ENCODE results near the gene ROR1. TPM values are rescaled to one million over a fixed set of nuclear protein-coding genes. Genes with fewer than 3 reads are reported as not detected.

Gene ROR1
- total and polyA plus RNA-seq, 2 donors (not counting 1 experiment from before 2014, with no cell fraction given), result 14.5 to 16.5 TPM

GRCh38 chr1:63772201-63772600 lies 1.6 kb upstream of the ROR1 start:
- no peak for DNase-seq (ENCODE audit: low read depth in 2 of 2)
- Histone ChIP-seq H3K27ac (ENCODE audit: insufficient read depth, low read length) (no peak overlapping the region), H3K36me3 (ENCODE audit: control insufficient read depth, insufficient read depth, low read length) (no peaks in the 10 kb centered on the region), H4K20me1 (ENCODE audit: control insufficient read depth, extremely low read depth, insufficient read depth, low read length) (no peaks in the 10 kb centered on the region), H3K4me2 (ENCODE audit: extremely low read depth, insufficient read depth, low read length) (no peak overlapping the region), H3K4me1 (ENCODE audit: control insufficient read depth, extremely low read depth, insufficient read depth, low read length) (peaks cover 2% of the 10 kb centered on the region), H3K4me3 (replicated peaks in 1 of 4; ENCODE audit: control extremely low read depth in 1 of 4, insufficient read depth in 1 of 4, low read depth in 3 of 4, low read length in 4 of 4) (no peak overlapping the region), H3K27me3 (ENCODE audit: control insufficient read depth, insufficient read depth, low read length) (no peaks in the 10 kb centered on the region), H3K79me2 (ENCODE audit: control insufficient read depth, insufficient read depth, low read length) (peaks cover 5% of the 10 kb centered on the region), H3K9me3 (ENCODE audit: control insufficient read depth, insufficient read depth, low read depth, low read length) (no peaks in the 10 kb centered on the region), H2AFZ (ENCODE audit: low read length) (no peak overlapping the region), H3K9ac (ENCODE audit: insufficient read depth, low read length) (no peak overlapping the region)
- no peak for TF ChIP-seq EZH2 (IDR thresholded peaks at IDR 0.05; ENCODE audit: low read length, missing control alignments)
- TF ChIP-seq, protein P1, sequence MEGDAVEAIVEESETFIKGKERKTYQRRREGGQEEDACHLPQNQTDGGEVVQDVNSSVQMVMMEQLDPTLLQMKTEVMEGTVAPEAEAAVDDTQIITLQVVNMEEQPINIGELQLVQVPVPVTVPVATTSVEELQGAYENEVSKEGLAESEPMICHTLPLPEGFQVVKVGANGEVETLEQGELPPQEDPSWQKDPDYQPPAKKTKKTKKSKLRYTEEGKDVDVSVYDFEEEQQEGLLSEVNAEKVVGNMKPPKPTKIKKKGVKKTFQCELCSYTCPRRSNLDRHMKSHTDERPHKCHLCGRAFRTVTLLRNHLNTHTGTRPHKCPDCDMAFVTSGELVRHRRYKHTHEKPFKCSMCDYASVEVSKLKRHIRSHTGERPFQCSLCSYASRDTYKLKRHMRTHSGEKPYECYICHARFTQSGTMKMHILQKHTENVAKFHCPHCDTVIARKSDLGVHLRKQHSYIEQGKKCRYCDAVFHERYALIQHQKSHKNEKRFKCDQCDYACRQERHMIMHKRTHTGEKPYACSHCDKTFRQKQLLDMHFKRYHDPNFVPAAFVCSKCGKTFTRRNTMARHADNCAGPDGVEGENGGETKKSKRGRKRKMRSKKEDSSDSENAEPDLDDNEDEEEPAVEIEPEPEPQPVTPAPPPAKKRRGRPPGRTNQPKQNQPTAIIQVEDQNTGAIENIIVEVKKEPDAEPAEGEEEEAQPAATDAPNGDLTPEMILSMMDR (conservative IDR thresholded peaks at IDR 0.05 in 1 of 2, IDR thresholded peaks at IDR 0.05 in 1 of 2; ENCODE audit: low read depth in 1 of 2, low read length in 2 of 2), result no peak

DNA sequence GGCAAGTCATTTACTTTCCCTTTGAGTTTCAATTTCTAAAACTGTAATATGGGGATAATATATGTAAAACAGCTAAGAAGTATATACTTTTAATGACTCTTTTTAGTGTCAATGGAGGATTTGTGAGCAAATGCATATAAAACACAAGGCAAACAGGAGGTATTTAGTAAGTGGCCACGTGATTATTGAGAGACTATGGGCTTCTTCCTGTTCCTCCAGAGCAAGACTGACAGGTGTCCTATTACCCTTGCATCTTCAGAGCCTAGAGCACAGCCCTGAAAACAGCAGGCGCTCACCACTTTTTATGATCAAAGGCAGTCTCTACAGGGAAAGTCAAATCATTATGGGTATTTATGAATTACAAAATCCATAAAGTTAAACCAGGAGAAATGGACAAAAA lies 941 bp upstream of the ROR1 start:
- Histone ChIP-seq H3K4me2 (ENCODE audit: extremely low read depth, insufficient read depth, low read length) (no peak overlapping the region), H3K79me2 (ENCODE audit: control insufficient read depth, insufficient read depth, low read length) (peaks cover 5% of the 10 kb centered on the region), H2AFZ (ENCODE audit: low read length) (no peak overlapping the region), H3K27me3 (ENCODE audit: control insufficient read depth, insufficient read depth, low read length) (no peaks in the 10 kb centered on the region), H3K27ac (ENCODE audit: insufficient read depth, low read length) (no peak overlapping the region), H3K36me3 (ENCODE audit: control insufficient read depth, insufficient read depth, low read length) (no peaks in the 10 kb centered on the region), H3K9ac (ENCODE audit: insufficient read depth, low read length) (no peak overlapping the region), H3K4me3 (replicated peaks in 1 of 4; ENCODE audit: control extremely low read depth in 1 of 4, insufficient read depth in 1 of 4, low read depth in 3 of 4, low read length in 4 of 4) (no peak overlapping the region), H3K9me3 (ENCODE audit: control insufficient read depth, insufficient read depth, low read depth, low read length) (no peaks in the 10 kb centered on the region), H3K4me1 (ENCODE audit: control insufficient read depth, extremely low read depth, insufficient read depth, low read length) (peaks cover 2% of the 10 kb centered on the region), H4K20me1 (ENCODE audit: control insufficient read depth, extremely low read depth, insufficient read depth, low read length) (no peaks in the 10 kb centered on the region)
- DNase-seq (ENCODE audit: low read depth in 2 of 2), result no peak
- no peak for TF ChIP-seq EZH2 (IDR thresholded peaks at IDR 0.05; ENCODE audit: low read length, missing control alignments)
- TF ChIP-seq, protein P1 (conservative IDR thresholded peaks at IDR 0.05 in 1 of 2, IDR thresholded peaks at IDR 0.05 in 1 of 2; ENCODE audit: low read depth in 1 of 2, low read length in 2 of 2), result no peak

GRCh38 chr1:63773496-63773814 lies 362 bp upstream of the ROR1 start:
- no peak for TF ChIP-seq EZH2 (IDR thresholded peaks at IDR 0.05; ENCODE audit: low read length, missing control alignments)
- TF ChIP-seq, protein P1 (conservative IDR thresholded peaks at IDR 0.05 in 1 of 2, IDR thresholded peaks at IDR 0.05 in 1 of 2; ENCODE audit: low read depth in 1 of 2, low read length in 2 of 2), result no peak
- H3K9me3 ChIP-seq (ENCODE audit: control insufficient read depth, insufficient read depth, low read depth, low read length), result no peaks in the 10 kb centered on the region
- H3K9ac ChIP-seq (ENCODE audit: insufficient read depth, low read length), result no peak overlapping the region
- no peak overlapping the region for H3K27ac ChIP-seq (ENCODE audit: insufficient read depth, low read length)
- H2AFZ ChIP-seq (ENCODE audit: low read length), result peak overlapping the region; percentile 63
- H4K20me1 ChIP-seq (ENCODE audit: control insufficient read depth, extremely low read depth, insufficient read depth, low read length), result no peaks in the 10 kb centered on the region
- DNase-seq (ENCODE audit: low read depth in 2 of 2), result no peak
- peaks cover 8% of the 10 kb centered on the region for H3K79me2 ChIP-seq (ENCODE audit: control insufficient read depth, insufficient read depth, low read length)
- H3K27me3 ChIP-seq (ENCODE audit: control insufficient read depth, insufficient read depth, low read length), result no peaks in the 10 kb centered on the region
- H3K4me3 ChIP-seq (replicated peaks in 1 of 4; ENCODE audit: control extremely low read depth in 1 of 4, insufficient read depth in 1 of 4, low read depth in 3 of 4, low read length in 4 of 4), result peak overlapping the region; percentile 63 to 83 (median 80)
- H3K4me1 ChIP-seq (ENCODE audit: control insufficient read depth, extremely low read depth, insufficient read depth, low read length), result peaks cover 4% of the 10 kb centered on the region
- H3K4me2 ChIP-seq (ENCODE audit: extremely low read depth, insufficient read depth, low read length), result peak overlapping the region; percentile 89
- no peaks in the 10 kb centered on the region for H3K36me3 ChIP-seq (ENCODE audit: control insufficient read depth, insufficient read depth, low read length)
